ENCODE measurements around the gene GALNT10. TPM values are rescaled to one million over a fixed set of nuclear protein-coding genes. Genes with fewer than 3 reads are reported as not detected.

The GALNT10 gene
- total RNA-seq, 1 donor from 2014 or later = 4.8 TPM

DNA sequence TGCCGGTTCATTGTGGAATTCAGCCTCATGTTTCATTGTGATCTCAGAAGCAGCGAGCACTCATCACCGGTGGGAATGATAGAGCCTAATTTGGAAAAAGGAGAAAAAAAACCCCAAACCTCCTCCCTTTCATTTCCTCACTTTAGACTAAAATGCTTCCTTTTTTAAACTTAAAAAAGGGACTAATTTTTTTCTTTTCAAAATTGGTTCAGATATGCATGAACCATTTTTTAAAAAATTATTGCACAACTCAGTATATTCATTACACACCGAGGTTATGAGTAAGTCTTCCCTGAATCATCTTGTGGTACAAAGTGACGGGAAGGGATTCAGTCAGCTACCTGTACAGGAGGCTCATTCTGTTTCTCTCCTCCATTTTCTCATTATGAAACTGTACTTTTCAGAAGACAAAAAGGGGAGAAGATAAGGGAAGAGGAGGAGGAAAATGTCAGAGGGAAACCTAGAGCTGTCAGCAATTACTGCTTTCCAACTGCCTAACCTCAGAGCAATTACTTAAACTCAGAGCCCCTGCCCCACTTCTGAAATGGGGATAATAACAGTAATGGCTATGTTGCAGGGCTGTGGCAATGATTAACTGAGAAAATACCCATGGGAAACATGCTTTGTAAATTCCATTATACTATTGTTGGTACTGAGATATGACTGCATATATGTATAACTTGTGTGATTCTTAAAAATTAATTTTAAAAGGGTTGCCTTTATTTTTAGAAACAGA is 24.0 kb downstream of the GALNT10 start:
- H3K36me3 Mint-ChIP-seq (ENCODE audit: unreplicated experiment) = no peaks in the 10 kb centered on the region
- no peak overlapping the region for H3K27ac Mint-ChIP-seq (ENCODE audit: unreplicated experiment)
- peaks cover 3% of the 10 kb centered on the region for H3K27me3 Mint-ChIP-seq (ENCODE audit: unreplicated experiment)
- no peak for DNase-seq
- H3K9me3 Mint-ChIP-seq (ENCODE audit: unreplicated experiment) = no peaks in the 10 kb centered on the region
- TF ChIP-seq CTCF (IDR thresholded peaks at IDR 0.05; ENCODE audit: partially characterized antibody, unreplicated experiment) = no peak
- no peak overlapping the region for H3K4me3 Mint-ChIP-seq (ENCODE audit: unreplicated experiment)
- H3K4me1 Mint-ChIP-seq (ENCODE audit: low read depth, unreplicated experiment) = peaks cover 19% of the 10 kb centered on the region

GRCh38 chr5:154215571-154216325 is 25.2 kb downstream of the GALNT10 start:
- H3K9me3 Mint-ChIP-seq (ENCODE audit: unreplicated experiment) = peaks cover 2% of the 10 kb centered on the region
- no peak overlapping the region for H3K27ac Mint-ChIP-seq (ENCODE audit: unreplicated experiment)
- no peak for TF ChIP-seq CTCF (IDR thresholded peaks at IDR 0.05; ENCODE audit: partially characterized antibody, unreplicated experiment)
- H3K4me3 Mint-ChIP-seq (ENCODE audit: unreplicated experiment) = no peak overlapping the region
- H3K36me3 Mint-ChIP-seq (ENCODE audit: unreplicated experiment) = no peaks in the 10 kb centered on the region
- H3K27me3 Mint-ChIP-seq (ENCODE audit: unreplicated experiment) = peaks cover 3% of the 10 kb centered on the region
- peaks cover 20% of the 10 kb centered on the region for H3K4me1 Mint-ChIP-seq (ENCODE audit: low read depth, unreplicated experiment)
- no peak for DNase-seq

DNA sequence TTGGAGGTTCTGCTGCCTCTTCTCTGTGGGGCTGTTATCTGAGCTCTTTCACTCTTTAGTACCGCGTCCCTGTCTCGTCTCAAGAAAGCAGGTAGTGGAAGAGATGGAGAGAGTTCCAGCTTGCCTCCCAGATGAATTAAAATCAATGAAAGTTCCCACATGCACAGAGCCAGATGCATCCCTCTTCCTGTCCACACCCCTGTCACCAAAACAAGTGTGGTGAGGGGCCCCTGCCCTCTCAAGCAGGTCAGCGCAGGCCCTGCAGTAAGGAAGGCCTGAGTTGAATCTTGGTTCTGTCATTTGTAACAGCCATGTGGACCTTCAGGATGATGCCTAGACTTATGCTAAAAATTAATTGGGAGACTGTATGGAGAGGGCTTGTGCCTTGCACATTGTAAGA is 26.9 kb downstream of the GALNT10 start:
- no peak for DNase-seq
- H3K27me3 Mint-ChIP-seq (ENCODE audit: unreplicated experiment) = peaks cover 8% of the 10 kb centered on the region
- H3K4me3 Mint-ChIP-seq (ENCODE audit: unreplicated experiment) = no peak overlapping the region
- peaks cover 2% of the 10 kb centered on the region for H3K9me3 Mint-ChIP-seq (ENCODE audit: unreplicated experiment)
- no peak for TF ChIP-seq CTCF (IDR thresholded peaks at IDR 0.05; ENCODE audit: partially characterized antibody, unreplicated experiment)
- no peak overlapping the region for H3K27ac Mint-ChIP-seq (ENCODE audit: unreplicated experiment)
- H3K4me1 Mint-ChIP-seq (ENCODE audit: low read depth, unreplicated experiment) = peaks cover 27% of the 10 kb centered on the region
- H3K36me3 Mint-ChIP-seq (ENCODE audit: unreplicated experiment) = no peaks in the 10 kb centered on the region

DNA sequence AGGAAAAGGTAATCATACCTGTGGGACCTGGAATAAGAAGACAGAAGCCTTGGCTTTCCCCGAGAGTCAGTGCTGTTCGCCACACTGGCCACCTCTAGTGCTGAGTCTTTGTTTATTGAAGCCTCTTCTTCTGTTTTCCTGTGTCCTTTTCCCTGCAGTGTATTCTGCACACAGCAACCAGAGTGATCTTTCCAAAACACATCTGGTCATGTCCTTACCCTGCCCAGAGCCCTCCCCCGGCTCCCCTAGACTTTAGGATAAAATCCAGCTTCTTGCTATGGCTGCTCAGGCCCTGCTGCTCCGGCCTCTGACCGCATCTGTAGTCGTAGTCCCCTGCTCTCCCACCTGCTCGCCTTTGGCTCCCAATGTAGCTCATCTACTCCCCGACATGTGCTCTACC is 28.3 kb downstream of the GALNT10 start:
- peaks cover 5% of the 10 kb centered on the region for H3K9me3 Mint-ChIP-seq (ENCODE audit: unreplicated experiment)

More for the DNA sequence above, 28.3 kb downstream of the GALNT10 start:
- H3K27me3 Mint-ChIP-seq (ENCODE audit: unreplicated experiment) = peaks cover 9% of the 10 kb centered on the region
- H3K27ac Mint-ChIP-seq (ENCODE audit: unreplicated experiment) = no peak overlapping the region
- peaks cover 4% of the 10 kb centered on the region for H3K36me3 Mint-ChIP-seq (ENCODE audit: unreplicated experiment)
- TF ChIP-seq CTCF (IDR thresholded peaks at IDR 0.05; ENCODE audit: partially characterized antibody, unreplicated experiment) = no peak
- peaks cover 27% of the 10 kb centered on the region for H3K4me1 Mint-ChIP-seq (ENCODE audit: low read depth, unreplicated experiment)
- no peak overlapping the region for H3K4me3 Mint-ChIP-seq (ENCODE audit: unreplicated experiment)
- no peak for DNase-seq
